ENCODE results near the gene OR2AG1.

GRCh38 chr11:6825231-6825744 is 42.5 kb downstream of the OR2AG1 start:
- TF ChIP-seq POLR2AphosphoS5 (IDR thresholded peaks at IDR 0.05; ENCODE audit: borderline replicate concordance, low read depth, low read length) (no peak), EZH2 (IDR thresholded peaks at IDR 0.05) (no peak), FOXP2 (optimal IDR thresholded peaks at IDR 0.05; ENCODE audit: control extremely low read depth, extremely low read length, insufficient read depth) (no peak)

All from SK-N-MC (cell line).